DMS79 (cell line): ENCODE data around the gene STOM.
"Not testable (repeated sequence)": the region's sequence is repeated elsewhere in the genome, so short reads cannot be mapped to it uniquely, and the experiment has no call there.

Experiments
- DNase-seq: peaks from one replicate; lab custom pipeline; 2025; lab: John Stamatoyannopoulos, UW

Gene STOM

GRCh38 chr9:121300283-121301119, 69.5 kb downstream of the STOM start:
- DNase-seq = no peak

GRCh38 chr9:121299467-121300282, 70.4 kb downstream of the STOM start:
- no peak for DNase-seq

DNA sequence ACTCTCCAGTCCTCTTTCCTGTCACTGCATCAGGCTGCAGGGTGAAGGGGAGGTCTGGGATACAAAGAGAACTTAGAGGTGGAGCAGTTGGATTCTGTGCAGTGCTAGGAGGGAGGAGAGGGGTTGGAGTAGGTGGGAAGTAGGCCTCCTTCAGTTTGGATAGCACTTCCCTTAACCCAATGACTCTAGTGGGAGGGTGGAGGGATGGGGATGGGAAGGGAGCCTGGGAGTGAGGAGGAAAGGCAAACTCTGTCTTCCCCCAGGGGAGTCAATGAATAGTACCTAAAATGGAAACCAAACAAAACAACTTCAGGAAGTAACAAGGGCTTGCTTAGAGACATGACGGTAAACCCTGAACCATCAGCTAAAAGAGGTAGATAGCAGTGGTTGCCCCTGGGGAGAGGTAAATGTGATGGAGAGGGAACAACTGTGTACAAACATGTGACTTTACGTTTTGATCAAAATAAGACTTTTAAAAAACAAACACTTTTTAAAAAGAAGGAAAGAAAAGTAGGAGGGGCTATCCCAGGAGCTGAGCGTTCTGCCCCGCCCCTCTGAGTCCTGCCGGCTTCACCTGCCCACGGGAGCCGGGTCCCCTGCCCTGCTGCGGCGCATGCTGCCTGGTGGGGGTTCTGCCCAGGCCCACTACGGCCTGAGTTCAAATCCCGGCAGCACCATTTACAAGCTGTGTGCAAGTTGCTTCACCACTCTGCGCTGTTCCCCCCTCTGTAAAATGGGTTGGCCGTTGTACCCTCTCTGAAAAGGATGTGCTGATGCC, 71.2 kb downstream of the STOM start:
- no peak for DNase-seq

- DNase-seq = no peak
Measured at GRCh38 chr9:121298016-121298538, 72.0 kb downstream of the STOM start.

- DNase-seq = no peak
Measured at GRCh38 chr9:121297389-121297788, 72.7 kb downstream of the STOM start.

DNA sequence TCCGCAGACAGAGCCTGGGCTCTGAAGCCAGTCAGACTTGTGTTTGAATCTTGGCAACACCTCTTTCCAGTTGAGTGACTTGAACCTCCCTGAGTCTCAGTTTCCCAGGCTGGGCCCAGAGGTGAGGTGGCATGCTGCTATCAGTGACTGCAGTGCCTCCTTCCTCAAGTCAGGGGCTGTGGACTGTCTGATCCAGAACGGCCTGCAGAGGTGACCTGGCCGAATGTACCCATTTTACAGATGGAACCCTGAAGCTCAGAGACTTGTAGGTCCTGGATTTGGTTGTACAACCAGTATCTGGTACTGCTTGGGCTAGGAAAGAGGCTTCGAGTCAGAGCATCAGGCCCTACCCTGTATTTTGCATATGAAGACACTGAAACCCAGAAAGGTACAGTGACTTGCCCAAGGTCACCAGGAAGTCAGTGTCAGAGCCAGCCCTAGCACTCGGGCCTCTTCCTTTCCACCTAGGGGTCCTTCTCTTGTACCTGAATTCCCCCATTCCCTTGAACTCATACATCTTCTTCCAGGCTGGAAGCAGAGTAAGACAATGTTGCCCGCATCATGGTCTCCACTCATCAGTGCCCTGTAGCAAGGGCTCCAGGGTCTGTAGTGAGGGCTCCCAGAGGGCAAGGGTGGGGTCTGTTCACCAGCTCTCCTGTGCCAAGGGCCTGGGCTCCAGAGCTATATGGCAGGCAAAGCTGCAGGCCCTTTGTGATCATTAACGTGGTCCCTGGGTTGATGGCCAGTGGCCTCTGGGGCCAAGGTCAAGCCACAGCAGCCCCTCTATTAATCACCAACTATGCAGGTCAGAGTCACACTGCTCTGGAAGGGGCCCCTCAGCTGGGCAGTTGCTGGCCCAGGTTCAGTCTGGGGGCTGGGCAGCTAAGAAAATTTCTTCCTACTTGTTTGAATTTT, 73.6 kb downstream of the STOM start:
- DNase-seq = no peak

- DNase-seq = no peak
Measured at GRCh38 chr9:121295662-121296191, 74.3 kb downstream of the STOM start.

DNA sequence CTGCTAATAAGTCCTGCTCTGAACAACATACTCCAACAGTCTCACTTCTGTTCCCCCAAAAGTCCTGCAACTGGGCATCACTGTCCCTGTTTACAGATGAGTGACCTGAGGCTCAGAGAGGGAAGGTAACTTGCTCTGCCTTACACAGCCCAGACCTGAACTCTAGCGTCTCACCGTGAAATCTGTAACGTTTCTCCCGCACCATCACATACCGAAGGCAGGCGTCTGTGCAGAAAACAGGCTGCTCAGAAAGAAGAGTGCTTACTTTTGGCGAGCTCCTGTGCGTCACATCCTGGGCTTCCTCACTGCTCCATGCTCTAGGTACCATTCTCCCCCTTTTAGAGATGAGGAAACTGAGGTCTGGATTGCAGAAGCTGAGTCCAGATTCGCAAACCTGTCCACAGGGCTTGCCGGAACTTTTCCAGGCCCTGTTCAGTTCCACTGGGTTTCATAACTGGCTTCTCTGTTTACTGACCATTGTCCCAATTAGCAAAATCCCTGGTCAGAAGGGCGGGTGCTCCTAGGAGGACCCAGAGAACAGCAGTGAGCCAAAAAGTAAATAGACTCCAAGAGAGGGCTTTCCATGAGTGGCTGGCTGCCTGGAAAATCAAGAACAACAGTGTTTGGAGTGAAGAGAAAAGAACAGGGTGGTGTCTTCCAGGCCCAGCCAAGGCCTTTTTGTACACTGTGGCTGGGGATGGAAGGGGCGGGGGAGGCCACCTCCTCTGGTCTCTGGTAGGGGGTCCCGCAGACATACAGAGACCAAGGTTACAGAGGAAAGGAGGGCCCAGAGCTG, 75.0 kb downstream of the STOM start:
- no peak for DNase-seq

DNA sequence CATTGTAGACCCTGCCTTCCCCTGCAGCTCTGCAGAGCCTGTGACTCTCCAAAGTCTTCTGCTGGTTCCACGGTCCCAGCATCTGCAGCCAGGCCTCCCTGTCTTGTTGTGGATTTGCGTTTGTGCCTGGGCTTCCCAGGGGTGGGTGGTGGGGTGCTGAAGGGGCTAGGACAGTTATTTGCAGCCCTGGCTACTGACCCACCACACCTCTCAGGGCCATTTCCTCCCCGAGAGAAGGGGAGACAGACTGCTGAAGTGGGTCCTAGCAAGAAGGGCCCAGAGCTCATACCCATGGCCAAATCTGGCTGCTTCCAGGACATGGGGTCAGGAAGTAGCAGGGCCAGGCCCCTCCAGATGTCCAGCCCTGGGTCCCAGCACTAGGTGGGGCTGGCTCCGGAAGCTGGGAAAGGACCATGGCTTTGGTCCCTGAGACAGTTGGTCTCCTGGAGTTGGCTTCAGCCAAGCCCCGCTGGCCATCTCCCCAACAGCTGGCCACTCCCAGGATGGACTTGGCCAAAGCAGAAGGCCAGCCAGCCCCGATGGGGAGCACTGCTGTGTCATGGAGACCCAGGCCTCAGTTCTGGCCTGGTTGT, 75.8 kb downstream of the STOM start:
- DNase-seq = no peak

- no peak for DNase-seq
Measured at GRCh38 chr9:121292801-121293241, 77.2 kb downstream of the STOM start.

- no peak for DNase-seq
Measured at GRCh38 chr9:121292051-121292450, 78.0 kb downstream of the STOM start.

DNA sequence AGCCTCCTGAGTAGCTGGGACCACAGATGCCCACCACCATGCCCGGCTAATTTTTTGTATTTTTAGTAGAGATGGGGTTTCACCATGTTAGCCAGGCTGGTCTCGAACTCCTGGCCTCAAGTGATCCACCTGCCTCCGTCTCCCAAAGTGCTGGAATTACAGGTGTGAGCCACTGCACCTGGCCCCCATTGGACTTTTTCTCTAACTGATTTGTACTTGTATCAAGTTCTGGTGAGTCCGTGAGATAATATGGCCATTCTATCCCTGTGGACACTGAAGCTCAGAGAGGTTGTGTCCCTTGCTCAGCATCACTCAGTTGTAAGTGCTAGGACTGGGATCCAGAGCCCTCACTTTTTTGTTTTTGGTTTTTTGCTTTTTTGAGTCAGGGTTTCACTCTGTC, 78.5 kb downstream of the STOM start:
- DNase-seq = not testable (repeated sequence)

DNA sequence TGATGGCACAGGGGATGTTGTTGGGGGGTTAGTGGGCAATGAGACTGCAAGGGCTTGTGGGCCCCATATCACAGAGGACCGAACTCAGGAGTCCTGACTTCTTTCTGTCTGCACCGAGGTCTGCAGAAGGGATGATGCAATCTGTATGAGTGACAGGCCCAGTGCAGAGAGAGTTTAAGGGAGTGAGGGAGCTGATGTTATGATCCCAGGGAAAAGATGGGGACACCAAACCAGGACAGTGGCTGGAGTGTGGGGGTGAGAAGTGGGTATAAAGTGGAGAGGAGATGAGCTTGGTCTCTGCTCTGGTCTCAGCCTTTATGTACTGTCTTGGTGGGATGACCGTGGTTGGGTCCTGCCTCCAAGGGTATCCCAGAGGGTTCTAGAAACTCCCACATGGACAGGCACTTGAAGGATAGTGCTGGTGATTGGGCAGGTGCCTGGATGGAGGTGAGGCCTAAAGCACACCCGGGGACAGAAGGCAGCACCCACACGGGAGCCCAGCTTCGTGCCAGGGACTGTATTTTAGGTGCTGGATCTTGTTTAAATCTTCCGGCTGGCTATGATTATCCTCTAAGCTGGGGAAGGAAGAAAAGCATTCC, 80.2 kb downstream of the STOM start:
- DNase-seq = no peak

DNA sequence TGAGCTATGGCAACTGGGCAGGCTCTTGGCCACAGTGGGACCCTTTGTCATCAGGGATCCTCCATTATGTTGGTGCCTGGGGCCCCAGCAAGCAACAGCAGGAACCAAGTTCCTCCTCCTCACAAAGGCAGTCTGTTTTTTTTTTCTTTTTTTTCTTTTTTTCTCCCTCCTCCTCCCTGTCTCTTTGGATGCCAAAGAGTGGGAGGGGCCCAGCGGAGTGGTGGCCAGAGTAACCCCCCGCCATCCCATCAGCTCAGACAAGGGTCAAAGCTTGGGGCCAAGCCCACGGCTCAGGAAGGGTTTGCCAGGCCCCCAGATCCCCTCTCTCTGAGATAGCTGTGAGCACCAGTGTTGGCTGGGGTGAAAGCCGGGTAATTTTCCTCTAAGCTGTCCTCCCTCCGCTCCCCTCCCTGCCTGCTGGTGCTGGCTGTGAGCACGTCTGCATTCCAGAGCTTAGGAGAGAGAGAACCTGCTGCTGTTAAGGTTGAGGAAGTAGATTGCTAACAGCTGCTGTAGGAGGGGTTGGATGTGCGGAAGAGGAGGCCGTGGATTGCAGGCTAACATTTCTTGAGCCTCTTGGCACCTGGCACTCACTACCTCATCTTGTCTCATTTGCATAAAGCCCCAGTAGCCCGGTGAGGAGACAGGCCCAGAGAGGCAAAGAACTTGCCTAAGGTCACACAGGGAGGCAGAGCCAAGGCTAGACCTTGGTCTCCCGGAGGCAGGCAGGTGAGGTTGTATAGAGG, 80.9 kb downstream of the STOM start:
- DNase-seq = no peak
